NCI-H2171 (cell line): ENCODE results near the gene PCSK7.
"Not testable (repeated sequence)": the region's sequence is repeated elsewhere in the genome, so short reads cannot be mapped to it uniquely, and the experiment has no call there.

ENCODE experiments used
- DNase-seq: peaks from one replicate; lab custom pipeline; 2025; lab: John Stamatoyannopoulos, UW

Gene PCSK7

DNA sequence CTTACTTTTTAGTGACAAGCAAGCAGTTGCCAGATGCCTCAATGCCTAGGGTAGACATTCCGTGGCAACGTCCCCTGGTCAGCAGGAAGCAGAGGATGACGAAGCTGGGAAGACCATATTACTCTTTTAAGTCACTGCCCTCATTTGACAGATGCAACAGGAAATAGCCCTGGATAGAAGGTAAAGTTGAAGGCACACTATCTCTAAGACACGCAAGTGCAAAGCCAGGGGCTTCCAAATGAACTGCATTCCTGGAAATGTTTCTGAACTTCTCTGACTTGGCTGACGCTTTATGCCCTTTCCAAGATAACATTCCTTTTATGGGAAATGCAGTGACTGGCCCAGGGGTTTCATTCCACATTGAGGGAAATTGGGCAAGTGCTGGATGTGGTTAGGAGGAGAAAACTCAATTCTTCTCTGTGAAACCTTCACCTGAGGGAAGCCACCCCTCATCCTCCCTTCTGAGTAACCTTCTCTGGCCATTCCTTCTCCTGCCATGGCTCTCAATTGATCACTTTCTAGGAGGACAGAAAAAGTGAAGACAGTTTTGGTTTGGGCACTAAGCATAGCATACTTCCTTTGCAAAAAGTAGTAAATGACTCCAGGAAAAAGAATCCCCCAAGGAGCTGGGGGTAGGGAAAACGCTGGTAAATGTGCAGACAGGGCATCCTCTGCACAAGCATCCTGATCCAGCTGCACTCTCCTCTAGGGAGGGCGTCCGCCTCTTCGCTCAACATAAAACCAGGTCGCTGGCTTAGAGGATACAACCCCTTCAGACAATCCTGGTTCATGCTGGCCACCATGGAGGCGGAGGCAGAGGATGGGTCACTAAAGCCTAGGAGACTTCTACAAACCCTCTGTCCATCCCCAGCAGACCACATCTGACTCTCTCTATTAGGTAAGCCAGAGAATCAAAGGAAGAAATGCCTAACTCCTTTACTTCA is 14.5 kb downstream of the PCSK7 start:
- DNase-seq: no peak

DNA sequence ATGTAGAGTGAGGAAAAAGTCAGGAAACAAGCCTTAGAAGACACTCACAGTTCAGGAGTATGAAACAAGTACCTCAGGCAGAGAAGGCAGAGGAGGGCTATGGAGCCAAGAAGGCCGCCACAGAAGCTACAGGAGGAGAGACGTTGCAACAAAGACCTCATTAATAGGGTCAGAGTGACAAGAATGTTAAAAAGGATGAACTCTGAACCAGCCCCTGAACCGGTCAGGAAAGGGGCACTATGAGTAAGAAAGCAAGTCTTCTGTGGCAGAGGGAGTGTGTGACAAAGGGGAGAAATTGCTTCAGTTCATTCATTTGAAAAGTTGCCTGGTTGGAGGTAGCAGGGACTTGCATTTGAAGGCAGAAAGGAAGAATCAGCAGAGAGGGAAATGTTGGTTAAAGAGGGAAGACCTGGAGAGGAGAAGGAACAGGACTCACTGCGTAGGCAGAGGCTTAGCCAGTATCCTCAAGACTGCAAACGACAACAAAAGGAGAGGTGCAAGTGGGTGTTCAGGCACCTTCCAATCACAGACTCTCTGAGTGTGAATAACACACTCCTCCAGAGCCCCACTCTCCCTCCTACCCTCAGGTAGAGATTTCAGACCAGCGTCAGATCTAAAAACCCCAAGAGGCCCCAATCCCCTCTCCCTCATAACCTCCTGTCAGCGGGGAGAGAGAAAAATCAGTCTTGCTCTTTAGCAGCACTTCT is 17.3 kb downstream of the PCSK7 start:
- DNase-seq: no peak

DNA sequence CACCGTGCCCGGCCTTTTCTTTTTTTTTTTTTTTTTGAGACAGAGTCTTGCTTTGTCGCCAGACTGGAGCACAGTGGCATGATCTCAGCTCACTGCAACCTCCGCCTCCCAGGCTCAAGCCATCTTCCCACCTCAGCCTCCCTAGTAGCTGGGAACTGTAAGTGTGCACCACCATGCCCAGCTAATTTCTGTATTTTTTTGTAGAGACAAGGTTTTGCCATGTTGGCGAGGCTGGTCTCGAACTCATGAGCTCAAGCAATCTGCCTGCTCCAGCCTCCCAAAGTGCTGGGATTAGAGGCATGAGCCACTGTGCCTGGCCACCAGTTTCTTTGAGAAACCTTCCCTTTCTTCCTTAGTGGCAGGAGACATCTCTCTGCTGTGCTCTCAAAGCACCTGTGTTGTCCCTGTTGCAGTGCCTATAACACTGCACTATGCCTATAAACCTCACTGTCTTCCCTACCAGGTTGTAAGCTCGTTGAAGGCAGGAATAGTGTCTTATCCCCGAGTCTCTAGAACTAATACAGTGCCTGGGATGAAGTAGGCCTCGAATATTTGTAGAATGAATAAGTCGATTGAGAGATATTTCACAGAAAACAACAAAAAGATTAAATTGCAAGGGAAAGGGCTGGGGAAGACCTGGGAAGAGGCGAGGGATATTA is 19.0 kb downstream of the PCSK7 start:
- DNase-seq: no peak

DNA sequence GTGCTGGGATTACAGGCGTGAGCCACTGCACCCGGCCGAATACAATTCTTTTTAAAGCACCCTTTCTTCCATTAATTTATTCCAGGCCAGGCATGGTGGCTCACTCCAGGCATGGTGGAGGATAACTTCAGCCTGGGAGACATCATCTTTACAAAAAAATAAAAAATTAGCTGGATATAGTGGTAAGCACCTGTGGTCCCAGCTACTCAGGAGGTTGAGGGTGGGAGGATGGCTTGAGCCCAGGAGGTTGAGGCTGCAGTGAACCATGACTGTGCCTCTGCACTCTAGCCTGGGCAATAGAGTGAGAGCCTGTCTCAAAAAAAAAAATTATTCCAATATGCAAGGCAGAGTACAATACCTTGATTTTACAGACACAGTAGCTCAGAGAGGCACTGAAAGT is 21.3 kb downstream of the PCSK7 start:
- DNase-seq: no peak

DNA sequence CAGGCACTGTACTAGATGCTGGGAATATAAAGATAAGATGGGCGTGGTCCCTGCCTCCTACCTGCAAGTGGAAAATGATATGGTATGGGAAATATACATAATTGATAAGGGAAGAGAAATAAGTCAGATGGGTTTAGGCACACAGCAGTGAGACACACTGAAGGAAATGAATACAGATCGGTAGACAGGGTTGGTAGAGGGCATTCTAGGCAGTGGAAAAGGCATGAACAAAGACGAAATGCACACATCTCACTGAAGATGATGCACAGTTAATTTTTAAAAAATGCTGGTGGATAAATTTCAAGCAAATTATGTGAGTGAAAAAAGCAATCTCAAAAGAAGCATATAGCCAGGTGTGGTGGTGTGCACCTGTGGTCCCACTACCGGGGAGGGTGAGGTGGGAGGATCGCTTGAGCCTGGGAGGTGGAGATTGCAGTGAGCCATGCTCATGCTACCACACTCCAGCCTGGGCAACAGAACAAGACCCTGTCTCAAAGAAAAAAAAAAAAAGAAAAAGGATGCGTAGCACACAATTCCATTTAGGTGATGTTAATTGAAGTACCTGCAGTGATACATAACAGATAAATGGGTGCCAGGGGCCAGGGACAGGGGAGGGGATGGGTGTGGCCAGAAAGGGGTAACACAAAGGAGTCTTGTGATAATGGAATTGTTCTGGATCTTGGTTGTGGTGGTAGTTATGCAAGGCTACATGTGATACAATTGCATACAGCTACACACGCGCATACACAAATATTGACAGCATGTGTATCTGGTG is 22.3 kb downstream of the PCSK7 start:
- not testable (repeated sequence) for DNase-seq

DNA sequence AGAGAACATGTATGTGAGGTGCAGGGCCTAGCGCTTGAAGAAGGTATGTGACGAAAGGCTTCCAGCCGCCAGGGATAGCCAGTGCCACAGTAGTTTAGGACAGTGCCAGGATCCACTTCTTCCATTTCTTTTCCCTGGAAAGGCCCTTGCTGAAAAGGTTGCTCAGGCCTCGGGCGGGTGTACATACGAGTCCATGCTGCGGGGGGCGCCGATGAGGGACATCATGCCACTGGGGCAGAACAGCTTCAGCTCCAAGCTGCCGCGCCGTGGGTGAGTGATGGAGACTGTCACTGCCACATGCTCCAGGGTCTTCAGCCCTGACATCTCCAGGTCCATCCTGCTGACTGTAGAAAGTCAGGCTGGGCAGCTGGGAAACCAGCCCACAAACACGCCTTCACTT is 23.2 kb downstream of the PCSK7 start:
- DNase-seq: not testable (repeated sequence)

DNA sequence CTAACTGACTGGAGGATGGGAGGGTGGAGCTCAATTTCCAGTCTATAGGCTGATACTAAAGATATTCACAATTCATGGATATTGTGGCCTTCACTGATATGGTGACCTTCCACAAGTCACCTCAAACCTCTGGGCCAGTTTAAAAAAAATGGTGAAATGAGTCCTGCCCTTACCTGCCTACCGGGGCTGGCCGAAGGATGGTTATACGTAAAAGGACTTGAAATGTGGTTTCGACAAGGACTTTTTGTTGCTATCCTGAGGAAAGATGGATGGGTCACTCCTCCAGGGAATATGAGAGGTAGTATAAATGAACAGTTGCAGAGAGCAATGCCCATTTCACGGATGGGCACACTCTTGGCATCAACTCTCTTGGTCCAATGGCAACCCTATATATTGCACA is 24.4 kb downstream of the PCSK7 start:
- DNase-seq: not testable (repeated sequence)

DNA sequence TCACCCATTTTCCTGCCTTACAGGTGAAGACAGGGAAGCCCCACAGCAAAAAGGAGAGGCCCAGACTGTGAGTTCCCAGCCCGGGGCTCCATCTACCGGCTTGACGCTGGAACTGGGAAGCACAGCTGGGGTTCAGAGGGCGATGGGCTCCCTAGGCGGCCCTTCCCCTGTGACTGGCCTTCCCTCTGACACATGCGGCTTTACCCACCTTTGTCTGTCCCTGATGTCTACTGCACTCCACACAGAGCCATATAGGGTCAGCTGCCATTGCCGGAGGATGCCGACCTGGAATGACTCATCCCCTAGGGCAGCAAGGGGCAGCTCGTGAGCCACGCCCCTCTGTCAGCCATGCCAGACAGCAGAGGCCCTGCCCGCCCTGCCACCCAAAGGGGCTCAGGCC is 25.0 kb downstream of the PCSK7 start:
- not testable (repeated sequence) for DNase-seq

DNA sequence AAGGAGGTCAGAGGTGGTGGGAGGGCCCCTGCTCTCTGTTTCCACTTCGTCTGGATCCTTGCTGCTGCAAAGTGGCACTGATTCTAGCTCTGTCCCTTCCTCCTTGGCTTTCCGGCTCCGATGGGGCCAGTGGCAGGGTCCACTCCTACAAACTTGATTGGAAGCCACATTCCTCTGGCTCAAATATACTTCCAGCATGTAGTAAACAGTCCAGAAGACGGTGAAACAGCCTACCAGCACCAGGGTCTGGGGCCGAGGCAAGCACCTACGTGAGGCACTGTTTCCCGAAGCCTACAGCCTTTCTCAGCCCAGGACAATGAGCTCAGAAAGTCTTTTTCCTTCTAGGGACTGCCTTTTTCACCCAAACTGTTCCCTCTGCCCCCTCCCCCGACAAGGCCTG is 25.8 kb downstream of the PCSK7 start:
- DNase-seq: not testable (repeated sequence)

DNA sequence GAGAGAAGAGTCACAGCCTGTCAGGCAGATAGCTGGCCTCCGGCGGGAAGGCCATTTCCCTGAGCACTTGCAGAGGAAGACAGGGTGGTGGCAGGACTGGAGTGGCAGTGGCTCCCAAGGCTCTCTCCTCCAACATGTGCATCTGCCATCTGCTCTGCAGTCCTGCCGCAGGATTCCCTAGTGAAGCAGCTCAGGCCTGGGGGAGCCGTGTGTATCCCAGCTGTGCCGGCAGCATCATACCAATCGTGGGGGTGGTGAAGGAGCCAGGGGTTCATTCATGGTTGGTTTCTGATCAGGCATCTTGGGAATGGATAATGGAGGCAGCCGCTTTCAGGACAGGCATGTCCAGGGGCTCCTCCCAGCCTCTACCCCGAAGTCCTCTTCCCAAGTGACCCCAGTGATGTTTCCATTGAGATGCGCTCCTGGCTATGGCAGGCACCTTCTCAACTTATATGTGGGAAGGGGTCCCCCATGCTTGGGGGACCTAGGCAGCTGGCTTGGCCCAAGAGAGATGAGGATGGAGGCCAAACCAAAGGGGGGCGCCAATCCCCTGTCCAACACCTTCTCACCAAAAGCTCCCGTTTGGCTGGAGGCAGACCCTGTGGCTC is 26.6 kb downstream of the PCSK7 start:
- DNase-seq: no peak

DNA sequence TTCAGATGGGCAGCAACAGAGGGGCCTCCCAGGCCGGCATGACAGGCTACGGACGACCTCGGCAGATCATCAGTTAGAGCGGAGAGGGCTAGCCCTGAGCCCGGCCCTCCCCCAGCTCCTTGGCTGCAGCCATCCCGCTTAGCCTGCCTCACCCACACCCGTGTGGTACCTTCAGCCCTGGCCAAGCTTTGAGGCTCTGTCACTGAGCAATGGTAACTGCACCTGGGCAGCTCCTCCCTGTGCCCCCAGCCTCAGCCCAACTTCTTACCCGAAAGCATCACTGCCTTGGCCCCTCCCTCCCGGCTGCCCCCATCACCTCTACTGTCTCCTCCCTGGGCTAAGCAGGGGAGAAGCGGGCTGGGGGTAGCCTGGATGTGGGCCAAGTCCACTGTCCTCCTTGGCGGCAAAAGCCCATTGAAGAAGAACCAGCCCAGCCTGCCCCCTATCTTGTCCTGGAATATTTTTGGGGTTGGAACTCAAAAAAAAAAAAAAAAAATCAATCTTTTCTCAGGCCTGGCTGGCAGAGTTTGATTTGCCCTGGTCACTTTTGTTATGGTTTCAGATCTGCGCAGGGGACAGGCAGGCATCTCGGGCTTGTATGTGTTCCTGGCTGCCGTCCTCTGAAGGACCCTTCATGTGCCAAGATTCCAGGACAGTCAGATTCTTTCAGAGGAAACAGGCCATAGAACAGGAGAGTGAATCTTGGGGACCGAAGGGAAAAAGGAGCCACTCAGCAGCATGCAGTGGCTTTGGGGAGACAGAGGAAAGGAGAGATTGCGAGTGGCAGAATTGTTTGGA is 27.4 kb downstream of the PCSK7 start:
- DNase-seq: no peak

DNA sequence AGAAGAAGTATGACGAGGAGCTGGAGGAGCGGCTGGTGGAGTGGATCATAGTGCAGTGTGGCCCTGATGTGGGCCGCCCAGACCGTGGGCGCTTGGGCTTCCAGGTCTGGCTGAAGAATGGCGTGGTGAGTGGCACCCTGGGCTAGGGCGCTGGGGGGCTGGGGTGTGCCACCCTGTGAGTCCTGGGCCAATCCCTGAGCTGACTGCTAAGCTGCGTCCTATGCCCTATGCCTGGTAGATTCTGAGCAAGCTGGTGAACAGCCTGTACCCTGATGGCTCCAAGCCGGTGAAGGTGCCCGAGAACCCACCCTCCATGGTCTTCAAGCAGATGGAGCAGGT is 28.8 kb downstream of the PCSK7 start:
- DNase-seq: no peak

DNA sequence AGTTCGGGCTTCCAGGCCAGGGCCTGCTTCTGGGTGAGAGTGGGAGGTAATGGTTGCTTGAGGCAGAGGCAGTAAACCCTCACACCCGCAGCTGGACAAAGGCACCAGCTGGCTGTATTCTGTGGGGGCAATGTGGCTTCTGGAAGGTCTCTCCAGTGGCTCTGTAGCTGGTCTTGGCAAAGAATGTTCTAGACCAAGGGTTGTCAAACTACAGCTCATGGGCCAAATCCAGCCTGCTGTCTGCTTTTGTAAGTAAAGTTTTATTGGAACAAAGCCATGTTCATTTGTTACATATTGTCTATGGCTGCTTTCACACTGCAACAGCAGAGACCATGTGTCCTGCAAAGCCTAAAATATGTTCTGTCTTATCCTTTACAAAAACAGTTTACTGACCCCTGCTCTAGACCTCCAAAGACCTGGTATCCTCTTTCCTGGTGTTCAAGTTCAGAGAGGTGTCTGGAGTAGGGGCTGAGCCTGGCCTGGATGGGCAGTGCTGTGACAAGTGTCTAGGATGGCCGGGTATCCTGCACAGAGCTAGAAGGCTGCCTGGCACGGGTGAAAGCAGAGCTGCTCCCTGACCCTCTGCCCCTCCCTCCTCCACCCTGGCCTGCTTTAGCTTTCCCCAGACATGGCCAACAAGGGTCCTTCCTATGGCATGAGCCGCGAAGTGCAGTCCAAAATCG is 29.3 kb downstream of the PCSK7 start:
- no peak for DNase-seq

DNA sequence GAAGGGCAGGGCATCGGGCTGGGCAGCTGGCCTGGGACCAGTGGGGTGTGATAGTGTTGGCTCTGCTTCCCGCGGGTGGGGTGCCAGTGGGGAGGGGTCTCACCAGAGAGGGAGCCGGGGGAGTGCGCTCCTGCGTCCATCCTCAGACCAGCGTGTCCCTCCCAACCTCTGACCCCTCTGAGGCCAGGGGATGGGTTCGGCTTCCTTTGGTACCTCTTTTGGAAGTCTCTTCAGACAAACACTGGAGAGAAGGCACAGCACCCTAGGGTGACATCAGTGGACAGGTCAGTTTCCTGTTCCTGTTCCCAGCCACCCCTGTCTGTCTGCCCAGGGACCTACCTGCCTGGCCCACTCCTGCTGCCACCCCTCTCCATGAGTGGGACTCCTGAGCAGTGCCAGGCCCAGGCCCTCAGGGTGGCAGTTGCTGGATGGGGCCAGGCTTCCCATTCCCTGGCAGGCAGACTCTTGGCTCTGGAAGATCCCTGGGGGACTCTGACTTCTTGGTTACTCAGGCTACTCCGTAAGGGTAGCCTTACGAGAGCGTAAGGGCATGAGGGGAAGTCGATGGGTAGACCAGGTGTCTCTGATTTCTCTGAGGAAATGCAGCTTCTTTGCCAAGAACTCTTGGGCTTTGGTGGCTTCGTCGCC is 30.1 kb downstream of the PCSK7 start:
- no peak for DNase-seq

DNA sequence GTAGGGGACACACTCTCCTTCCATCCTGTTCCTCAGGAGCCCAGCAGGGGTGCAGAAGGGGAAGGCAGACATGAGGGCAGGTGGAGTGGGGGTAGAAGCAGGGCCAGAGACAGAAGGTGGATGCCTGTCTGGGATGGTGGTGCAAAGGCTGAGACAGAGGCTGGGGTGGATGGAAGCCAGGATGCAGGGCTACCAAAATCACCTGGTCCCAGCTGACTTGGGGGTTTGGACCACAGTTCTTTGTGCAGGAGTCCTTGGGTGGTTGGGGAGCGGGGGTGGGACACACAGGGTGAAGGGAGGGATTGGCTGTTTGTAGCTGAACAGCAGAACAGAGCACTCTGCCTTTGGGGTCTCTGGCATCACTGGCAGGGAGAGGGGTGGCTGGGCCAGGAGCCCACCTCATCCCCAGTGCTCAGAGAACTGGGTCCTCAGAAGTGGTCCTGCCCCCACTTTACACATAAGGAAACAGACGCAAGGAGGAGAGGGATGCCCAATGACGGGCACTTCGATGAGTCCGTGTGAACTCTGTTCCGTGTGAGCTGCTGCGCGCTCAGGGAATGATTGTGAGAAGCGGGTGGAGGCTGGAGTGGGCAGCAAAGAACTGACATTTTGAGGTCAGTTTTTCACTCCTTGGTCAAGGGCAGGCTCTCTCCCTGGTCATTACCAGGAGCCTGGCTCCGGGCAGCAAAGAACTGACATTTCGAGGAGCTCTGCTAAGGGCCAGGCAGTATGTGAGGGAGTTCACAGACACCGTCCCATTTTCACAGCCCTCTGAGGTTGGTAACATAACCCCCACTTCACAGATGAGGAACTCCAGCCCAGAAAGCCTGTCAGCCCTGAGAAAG is 30.8 kb downstream of the PCSK7 start:
- no peak for DNase-seq

DNA sequence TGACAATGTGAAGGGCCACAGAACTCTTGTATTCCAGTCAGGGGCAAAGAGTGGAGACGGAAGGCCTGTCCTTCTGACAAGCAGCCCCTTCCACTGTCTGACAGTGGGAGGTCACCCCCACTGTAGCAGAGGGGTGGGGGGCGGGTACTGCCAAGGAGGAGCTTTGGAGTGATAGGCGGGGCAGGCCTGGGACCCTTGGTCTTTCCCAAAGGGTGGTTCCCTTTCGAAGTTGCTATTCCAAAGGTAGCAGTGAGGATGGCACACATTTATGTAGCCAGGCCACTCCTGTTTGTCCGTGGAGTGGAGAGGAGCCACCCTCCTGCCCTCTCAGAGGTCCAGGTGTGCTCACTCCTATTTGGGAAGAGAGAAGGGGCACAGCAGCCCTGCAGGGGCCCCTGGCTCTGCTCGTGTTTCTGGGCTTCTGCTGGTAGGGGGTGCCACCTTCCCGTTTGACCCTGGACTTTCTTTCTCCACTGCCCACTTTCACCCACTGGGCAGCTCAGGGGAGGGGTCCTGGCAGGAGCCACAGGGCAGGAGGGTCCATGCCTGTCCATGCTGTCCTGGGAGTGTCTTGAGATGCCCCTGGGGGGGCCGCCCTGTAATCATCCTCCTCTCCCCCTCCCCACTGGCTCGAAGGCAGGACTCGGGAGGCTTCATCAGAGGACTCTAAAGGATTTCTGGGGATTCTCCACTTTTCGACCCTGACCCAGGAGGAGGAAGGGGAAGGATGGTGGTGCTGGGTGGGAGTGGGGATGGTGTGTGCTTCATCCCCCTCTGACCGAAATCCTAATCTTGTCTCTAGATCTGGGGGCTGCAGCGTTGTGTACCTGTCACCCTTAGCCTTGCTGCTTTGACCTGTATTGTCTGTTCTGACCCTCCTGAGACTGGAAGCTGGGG is 31.7 kb downstream of the PCSK7 start:
- no peak for DNase-seq

DNA sequence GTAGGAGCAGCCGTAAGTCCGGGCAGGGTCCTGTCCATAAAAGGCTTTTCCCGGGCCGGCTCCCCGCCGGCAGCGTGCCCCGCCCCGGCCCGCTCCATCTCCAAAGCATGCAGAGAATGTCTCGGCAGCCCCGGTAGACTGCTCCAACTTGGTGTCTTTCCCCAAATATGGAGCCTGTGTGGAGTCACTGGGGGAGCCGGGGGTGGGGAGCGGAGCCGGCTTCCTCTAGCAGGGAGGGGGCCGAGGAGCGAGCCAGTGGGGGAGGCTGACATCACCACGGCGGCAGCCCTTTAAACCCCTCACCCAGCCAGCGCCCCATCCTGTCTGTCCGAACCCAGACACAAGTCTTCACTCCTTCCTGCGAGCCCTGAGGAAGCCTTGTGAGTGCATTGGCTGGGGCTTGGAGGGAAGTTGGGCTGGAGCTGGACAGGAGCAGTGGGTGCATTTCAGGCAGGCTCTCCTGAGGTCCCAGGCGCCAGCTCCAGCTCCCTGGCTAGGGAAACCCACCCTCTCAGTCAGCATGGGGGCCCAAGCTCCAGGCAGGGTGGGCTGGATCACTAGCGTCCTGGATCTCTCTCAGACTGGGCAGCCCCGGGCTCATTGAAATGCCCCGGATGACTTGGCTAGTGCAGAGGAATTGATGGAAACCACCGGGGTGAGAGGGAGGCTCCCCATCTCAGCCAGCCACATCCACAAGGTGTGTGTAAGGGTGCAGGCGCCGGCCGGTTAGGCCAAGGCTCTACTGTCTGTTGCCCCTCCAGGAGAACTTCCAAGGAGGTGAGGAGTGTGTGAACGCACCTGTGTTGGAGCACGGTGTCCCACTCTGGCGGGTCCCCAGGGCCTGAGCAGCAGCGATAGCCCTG is 32.6 kb downstream of the PCSK7 start, which contains the start of gene TAGLN:
Gene TAGLN (plus strand): TSS at position 318 of the 863 bp plus-strand sequence. CDS start 3,644 bp downstream, outside the sequence.
- DNase-seq: no peak
